GM18502 (cell line): ENCODE data around the gene PTPRG.

Source experiments
- ATAC-seq: cut with Tn5 transposase; IDR thresholded peaks from one replicate; pipeline ENCODE4 v1.9.1; 2021; ENCODE audit warnings: mild to moderate bottlenecking; ENCODE audit not compliant: unreplicated experiment, poor library complexity

Gene PTPRG

GRCh38 chr3:62214850-62215249 is 653.5 kb downstream of the PTPRG start:
- ATAC-seq: no peak

GRCh38 chr3:62220616-62221015 is 659.2 kb downstream of the PTPRG start:
- ATAC-seq: no peak

- no peak for ATAC-seq
These were observed 663.7 kb downstream of the PTPRG start for GRCh38 chr3:62225051-62225450.

- ATAC-seq: no peak
These were observed 665.4 kb downstream of the PTPRG start for GRCh38 chr3:62226601-62227339.

- ATAC-seq: no peak
These were observed 667.1 kb downstream of the PTPRG start for GRCh38 chr3:62228467-62228866.

- ATAC-seq: no peak
These were observed 667.8 kb downstream of the PTPRG start for GRCh38 chr3:62229211-62229610.

- ATAC-seq: no peak
These were observed 668.5 kb downstream of the PTPRG start for GRCh38 chr3:62229908-62230307.

- ATAC-seq: no peak
These were observed 671.7 kb downstream of the PTPRG start for GRCh38 chr3:62233065-62233464.

- ATAC-seq: no peak
These were observed 674.6 kb downstream of the PTPRG start for GRCh38 chr3:62236016-62236415.

GRCh38 chr3:62237286-62237948 is 676.0 kb downstream of the PTPRG start:
- ATAC-seq: peak; percentile 43

GRCh38 chr3:62238003-62238402 is 676.6 kb downstream of the PTPRG start:
- ATAC-seq: peak; percentile 86

- peak; percentile 74 for ATAC-seq
These were observed 677.1 kb downstream of the PTPRG start for GRCh38 chr3:62238431-62238830.

- no peak for ATAC-seq
These were observed 679.9 kb downstream of the PTPRG start for GRCh38 chr3:62241279-62241678.

- no peak for ATAC-seq
These were observed 681.6 kb downstream of the PTPRG start for GRCh38 chr3:62242831-62243509.

GRCh38 chr3:62246094-62246493 is 684.7 kb downstream of the PTPRG start:
- ATAC-seq: no peak

- no peak for ATAC-seq
These were observed 685.6 kb downstream of the PTPRG start for GRCh38 chr3:62246985-62247384.

- no peak for ATAC-seq
These were observed 687.5 kb downstream of the PTPRG start for GRCh38 chr3:62248734-62249483.

- ATAC-seq: no peak
These were observed 688.1 kb downstream of the PTPRG start for GRCh38 chr3:62249484-62249776.

- no peak for ATAC-seq
These were observed 688.6 kb downstream of the PTPRG start for GRCh38 chr3:62249855-62250543.

- no peak for ATAC-seq
These were observed 691.2 kb downstream of the PTPRG start for GRCh38 chr3:62252438-62253157.
